GM18858 (cell line): ENCODE results near the gene GLMP.

Experiments used
- ATAC-seq: cut with Tn5 transposase; IDR thresholded peaks from one replicate; pipeline ENCODE4 v1.9.1; 2021; ENCODE audit not compliant: unreplicated experiment

The GLMP gene

DNA sequence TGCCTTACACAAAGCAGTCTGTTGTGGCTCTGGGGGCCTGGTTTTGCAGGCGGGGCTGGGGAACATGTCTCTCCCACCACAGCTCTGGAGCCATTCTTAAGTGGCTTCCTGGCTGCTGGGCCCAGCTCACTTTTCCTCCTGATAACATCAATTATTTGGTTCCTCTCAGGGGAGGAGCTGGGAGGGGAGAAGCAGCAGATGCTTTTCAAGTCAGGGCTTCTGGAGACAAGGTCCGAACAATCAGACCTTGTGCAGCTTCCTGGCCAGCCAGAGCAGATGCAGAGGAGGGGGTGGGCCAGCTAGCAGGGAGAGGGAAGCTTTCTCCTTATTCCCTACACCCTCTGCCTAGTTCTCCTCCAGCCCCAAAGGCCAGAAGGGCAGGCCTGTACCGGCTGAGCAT lies 44.0 kb downstream of the GLMP start:
- ATAC-seq, result no peak

- no peak for ATAC-seq
Measured at GRCh38 chr1:156249593-156249992, 45.9 kb downstream of the GLMP start.

DNA sequence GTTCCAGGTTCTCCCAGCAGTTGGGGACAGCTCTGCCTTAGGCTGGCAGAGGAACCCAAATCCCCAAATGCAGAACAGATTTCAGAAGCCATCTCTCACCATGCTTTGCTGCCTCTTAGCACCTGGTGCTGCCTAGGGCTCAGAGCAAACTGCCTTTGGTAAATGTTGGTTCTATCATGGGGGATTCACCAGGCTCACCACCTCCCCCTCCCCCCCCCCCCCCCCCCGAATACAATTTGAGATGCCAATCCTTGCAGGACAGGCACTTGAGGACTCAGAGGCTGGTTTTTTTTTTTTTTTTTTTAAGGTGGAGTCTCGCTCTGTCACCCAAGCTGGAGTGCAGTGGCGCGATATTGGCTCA lies 47.2 kb downstream of the GLMP start:
- ATAC-seq, result no peak

DNA sequence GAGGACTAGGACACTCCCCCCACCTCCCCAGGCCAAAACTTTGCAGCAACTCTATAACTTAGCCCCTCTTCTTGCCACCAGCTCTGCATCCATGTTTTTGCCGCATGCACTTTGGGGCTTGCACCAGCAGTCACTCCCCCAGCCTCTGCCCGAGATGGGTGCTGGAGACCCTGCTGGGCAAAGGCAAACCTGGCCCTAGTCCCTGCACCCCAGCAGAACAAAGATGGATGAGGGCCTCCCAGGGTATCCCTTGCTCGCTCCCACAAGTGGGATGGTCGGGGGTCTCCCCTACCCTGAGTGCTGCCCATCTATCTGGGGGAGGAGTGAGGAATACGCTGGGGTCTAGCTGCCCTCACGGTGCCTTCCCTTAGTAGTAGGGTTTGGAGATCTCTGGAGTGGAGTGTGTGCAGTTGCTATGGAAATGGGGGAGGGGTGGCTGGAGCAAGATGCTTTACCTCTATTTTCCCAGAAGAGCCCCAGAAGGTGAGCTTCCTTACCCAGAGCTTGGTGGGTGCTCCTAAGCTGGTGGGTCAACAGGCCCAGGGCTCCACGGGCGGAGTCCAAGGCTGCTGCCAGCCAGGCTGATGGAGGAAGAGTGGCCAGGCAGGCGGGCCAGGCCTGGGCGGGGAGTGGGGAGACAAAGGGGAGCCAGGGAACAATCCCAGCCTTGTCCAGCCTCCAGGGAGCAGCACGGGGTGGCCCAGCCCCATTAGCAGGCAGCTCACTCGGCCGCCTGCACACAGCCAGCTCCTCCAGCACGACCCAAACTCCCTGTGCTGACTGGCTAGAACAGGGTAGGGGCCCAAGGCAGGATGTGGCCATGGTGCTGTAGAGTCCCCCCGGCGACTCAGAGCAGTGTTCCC lies 47.8 kb downstream of the GLMP start, which contains the start of gene PAQR6:
TSS of gene PAQR6 (minus strand) at position 597 of the 863 bp plus-strand sequence. CDS start 1,325 bp downstream, outside the sequence.
- ATAC-seq, result no peak

- ATAC-seq, result no peak
Measured at GRCh38 chr1:156246781-156247459, 48.6 kb downstream of the GLMP start.

DNA sequence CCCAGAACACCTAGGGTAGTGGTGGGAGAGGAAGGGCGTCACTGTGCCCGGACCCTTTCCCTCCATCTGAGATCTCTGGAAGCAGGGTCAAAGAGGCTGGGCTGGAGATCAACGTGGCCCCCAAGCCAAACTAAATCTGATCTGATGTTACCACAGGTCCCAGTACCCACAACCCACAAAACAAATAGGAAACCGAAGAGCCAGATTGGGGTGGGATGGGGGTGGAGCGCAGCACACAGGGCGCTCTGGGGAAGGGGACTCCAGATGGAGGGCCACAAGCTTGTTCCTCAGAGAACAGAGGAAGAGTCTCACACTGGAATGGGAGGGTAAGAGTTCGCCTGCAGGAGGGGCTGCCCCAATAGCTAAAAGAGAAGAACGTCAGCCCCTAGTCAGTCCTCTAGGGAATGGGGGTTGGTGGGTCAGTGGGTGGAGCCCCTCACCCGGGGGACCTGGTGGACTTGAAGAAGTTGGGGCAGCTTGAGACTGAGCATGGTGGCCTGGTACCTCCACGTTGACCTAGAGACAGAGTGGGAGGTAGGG lies 49.2 kb downstream of the GLMP start:
- ATAC-seq, result no peak

GRCh38 chr1:156245451-156246232 lies 49.8 kb downstream of the GLMP start:
- ATAC-seq, result no peak

DNA sequence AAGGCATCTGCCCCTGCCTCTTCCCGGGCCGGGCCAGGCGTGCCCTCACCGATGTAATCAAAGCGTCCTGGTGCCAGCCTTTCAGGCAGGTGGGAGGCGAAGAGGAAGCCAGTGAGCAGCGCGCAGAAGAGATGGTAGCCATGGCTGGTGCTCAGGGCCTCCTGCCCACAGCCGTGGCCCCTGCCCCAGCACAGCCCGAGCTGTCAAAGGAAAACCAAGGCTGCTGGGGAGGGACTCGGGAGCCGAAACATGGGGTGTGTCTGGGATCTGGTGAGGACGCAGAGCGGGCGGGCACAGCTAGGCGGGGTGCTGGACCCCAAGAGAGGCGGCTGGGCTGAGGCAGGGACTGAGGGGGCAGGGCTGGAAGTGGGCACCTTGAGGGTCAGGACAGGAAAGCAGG lies 50.8 kb downstream of the GLMP start:
- no peak for ATAC-seq

GRCh38 chr1:156244126-156244525 lies 51.4 kb downstream of the GLMP start:
- no peak for ATAC-seq

- ATAC-seq, result no peak
Measured at GRCh38 chr1:156242738-156243137, 52.7 kb downstream of the GLMP start.
